GM19193 (cell line): ENCODE data around the gene CALHM6.

Experiments used
- POLR2A ChIP-seq: IDR thresholded peaks from 4 replicates; pipeline ENCODE4 v1.6.1; 2011; ENCODE audit not compliant: insufficient read depth, insufficient read length; ENCODE audit errors: extremely low read depth

Gene CALHM6

GRCh38 chr6:116461331-116461931 lies at the start of gene CALHM6:
Gene CALHM6, plus strand, starts transcription at chr6:116461375. Its CDS starts 555 bp downstream, at chr6:116461930.
- no peak for TF ChIP-seq POLR2A

GRCh38 chr6:116412270-116412669 lies 48.9 kb upstream of the CALHM6 start:
- no peak for TF ChIP-seq POLR2A

DNA sequence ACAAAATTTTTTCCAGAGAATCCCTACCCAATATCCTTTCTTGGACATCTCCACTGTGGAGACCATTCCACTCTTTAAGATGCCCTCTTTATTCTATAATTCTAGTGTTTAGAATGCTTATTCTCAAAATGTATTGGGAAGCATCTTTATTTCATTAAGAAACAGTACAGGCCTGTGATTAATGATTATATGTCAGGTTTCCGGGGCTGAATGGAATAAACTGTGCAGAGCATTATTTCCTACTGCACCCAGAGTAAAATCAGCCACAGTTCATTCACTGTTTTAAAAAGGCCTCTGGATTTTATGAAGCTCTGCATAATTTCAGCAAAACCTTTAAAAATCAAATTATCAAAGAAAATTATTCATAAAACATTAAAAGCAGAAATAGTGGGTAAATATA lies 47.8 kb upstream of the CALHM6 start:
- TF ChIP-seq POLR2A = no peak

- no peak for TF ChIP-seq POLR2A
These were observed 43.5 kb upstream of the CALHM6 start for GRCh38 chr6:116417661-116418060.

DNA sequence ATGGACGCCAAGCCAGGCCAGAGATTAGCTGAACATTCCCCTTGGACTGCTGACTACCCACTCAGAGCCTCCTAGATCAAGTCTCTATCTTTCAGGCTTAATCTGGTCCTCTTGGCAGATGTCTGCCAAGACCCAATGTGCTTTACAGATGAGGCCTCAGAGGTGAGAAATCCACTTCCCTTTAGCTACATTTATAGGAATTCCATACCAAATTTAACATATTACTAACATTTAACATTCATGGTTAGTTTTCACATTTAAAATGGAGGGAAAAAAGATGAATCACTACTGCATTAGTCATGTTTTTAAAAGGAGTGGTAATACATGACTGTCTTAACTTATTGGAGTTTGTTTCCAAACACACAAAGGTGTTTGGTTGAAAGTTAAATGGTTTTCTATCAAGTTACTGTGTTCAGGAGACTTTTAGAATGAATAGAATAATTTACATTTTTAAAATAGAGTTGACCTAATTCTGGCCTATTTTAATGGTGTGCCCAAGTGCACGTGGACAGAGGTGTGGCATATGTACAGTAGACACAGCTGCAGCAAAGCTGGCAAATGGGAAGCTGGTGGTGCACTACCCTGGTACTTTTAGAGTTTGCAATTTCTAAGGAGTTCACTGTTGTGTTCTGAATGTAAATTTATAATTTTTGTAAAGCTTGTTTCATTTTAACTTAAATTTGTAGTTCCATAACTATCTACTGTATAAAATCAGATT lies 41.9 kb upstream of the CALHM6 start:
- TF ChIP-seq POLR2A = no peak

DNA sequence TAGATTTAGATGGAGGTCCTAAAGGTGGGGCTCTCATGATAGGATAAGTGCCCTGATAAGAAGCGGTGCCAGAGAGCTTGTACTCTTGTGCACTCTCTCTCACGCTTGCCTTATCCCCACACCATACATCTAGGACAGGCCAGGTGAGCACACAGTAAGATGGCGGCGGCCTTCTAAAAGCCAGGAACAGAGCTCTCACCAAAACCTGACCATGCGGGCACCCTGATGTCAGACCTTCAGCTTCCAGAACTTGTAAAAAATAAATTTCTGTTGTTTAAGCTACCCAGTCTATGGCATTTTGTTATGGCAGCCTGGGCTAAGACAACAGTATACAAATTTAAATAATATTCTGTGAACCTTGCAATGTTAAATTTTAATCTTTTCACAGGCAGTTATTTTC lies 40.8 kb upstream of the CALHM6 start:
- no peak for TF ChIP-seq POLR2A

DNA sequence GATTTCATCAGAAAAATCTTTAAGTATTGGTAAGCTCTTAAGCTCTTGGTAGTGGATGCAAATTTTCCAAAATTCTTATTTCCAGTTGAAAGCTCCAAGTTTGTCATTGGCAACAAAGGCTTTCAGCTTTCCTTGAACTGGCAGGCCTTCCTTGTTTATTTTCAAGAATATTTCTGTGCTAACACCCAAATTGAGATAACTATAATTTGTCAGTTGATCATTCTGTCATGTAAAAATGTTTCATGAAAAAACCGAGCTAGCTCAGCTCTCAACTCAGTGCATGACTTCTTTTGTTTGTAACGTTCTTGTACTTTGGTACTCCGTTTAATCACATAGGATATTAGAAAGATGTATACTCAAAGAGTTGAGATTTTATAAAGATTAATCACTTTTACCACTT lies 38.9 kb upstream of the CALHM6 start:
- no peak for TF ChIP-seq POLR2A

DNA sequence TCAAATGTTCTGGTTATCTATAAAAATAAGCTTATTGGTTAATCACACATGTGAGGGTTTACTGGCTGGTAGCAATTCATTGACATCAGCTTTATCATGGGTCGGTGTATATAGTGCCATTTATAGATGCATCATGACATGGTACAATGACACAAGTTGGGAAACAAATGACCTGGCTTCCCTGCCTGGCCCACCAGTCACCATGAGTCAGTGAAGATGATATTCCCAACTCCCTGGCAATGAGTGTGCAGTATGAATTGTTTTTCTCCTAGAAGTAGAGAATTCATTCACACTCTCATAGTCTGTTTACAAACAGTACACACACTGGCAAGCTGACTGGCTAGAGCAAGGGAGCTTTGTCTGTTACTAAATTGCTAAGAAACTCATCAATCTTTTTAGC lies 37.2 kb upstream of the CALHM6 start:
- TF ChIP-seq POLR2A = no peak

- TF ChIP-seq POLR2A = no peak
These were observed 34.6 kb upstream of the CALHM6 start for GRCh38 chr6:116426551-116426950.

- no peak for TF ChIP-seq POLR2A
These were observed 32.1 kb upstream of the CALHM6 start for GRCh38 chr6:116429111-116429510.

DNA sequence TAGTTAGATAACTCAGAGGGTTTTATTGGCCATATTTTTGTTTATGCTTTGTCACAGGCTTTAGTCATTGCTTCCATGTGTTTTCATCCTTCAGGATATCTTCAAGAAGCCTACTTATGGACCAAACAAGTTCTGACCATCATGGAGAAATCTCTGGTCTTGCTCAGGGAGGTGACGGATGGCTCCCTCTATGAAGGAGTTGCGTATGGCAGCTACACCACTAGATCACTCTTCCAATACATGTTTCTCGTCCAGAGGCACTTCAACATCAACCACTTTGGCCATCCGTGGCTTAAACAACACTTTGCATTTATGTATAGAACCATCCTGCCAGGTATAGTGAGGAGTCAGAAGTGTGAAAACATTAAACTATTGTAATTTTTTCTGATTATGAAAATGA lies 30.3 kb upstream of the CALHM6 start:
- TF ChIP-seq POLR2A = no peak

DNA sequence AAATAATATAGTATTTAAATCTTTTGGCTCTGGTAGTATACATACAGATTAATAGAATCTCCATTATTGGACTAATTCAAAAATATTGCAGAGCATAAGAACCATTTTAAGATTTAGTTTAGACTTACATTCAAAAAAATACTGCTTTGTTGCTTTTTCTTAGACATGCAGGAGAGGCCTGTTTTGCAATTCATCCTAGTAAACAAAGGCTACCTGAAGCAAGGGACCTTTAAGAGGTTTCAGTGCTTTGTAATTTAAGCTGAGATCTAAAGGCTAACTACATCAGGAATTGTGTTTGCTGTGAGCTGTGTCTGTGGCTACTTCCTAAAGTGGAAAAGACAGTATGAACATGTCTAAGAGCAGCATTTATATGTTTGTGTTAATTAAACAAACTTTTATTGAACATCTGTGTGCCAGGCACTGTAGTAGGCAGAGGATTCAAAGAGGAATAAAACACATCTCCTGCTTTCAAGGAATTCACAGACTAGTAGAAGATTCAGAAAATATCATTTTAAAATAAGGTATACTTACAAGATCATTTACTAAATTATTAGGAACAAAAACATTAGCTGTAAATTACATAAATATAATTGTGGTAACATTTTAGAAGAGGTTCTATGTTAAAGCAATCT lies 29.1 kb upstream of the CALHM6 start:
- no peak for TF ChIP-seq POLR2A

DNA sequence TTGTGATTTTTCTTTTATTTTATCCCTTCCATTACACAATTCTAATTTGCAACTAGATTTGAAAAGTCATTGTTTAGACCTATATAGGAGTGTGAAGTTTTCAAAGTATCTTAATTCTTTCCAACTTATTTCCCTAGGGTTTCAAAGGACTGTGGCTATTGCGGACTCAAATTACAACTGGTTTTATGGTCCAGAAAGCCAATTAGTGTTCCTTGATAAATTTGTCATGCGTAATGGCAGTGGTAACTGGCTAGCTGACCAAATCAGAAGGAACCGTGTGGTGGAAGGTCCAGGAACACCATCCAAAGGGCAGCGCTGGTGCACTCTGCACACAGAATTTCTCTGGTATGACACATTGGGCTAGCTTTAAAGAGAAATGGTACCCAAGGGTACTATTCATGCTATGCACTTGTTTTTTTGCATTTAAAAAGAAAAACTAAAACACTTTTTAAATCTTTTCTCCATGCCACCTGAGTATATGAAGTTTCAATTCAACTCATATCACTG lies 27.9 kb upstream of the CALHM6 start:
- TF ChIP-seq POLR2A = no peak

- TF ChIP-seq POLR2A = no peak
These were observed 27.0 kb upstream of the CALHM6 start for GRCh38 chr6:116434056-116434725.

DNA sequence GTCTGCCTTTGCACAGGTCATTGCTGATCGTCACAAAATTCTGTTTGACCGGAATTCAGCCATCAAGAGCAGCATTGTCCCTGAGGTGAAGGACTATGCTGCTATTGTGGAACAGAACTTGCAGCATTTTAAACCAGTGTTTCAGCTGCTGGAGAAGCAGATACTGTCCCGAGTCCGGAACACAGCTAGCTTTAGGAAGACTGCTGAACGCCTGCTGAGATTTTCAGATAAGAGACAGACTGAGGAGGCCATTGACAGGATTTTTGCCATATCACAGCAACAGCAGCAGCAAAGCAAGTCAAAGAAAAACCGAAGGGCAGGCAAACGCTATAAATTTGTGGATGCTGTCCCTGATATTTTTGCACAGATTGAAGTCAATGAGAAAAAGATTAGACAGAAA lies 24.6 kb upstream of the CALHM6 start:
- no peak for TF ChIP-seq POLR2A
